ENCODE measurements around the gene MCTS1.
A peak's percentile ranks its signal among the peaks of the same experiment; 100 is the strongest.

The MCTS1 gene

GRCh38 chrX:120614816-120615215 is 10.9 kb downstream of the MCTS1 start:
- TF ChIP-seq CTCF (IDR thresholded peaks at IDR 0.05; ENCODE audit: unreplicated experiment in 3 of 3), result no peak
- Mint-ChIP-seq H3K4me3 (no peak overlapping the region), H3K9me3 (no peaks in the 10 kb centered on the region), H3K27me3 (ENCODE audit: low read depth) (no peaks in the 10 kb centered on the region), H3K36me3 (ENCODE audit: low read depth) (peaks cover 24% of the 10 kb centered on the region), H3K4me1 (no peaks in the 10 kb centered on the region), H3K27ac (no peak overlapping the region)

- H3K4me1 Mint-ChIP-seq, result no peaks in the 10 kb centered on the region
- no peaks in the 10 kb centered on the region for H3K27me3 Mint-ChIP-seq (ENCODE audit: low read depth)
- no peak overlapping the region for H3K27ac Mint-ChIP-seq
- H3K36me3 Mint-ChIP-seq (ENCODE audit: low read depth), result peaks cover 13% of the 10 kb centered on the region
- no peak for TF ChIP-seq CTCF (IDR thresholded peaks at IDR 0.05; ENCODE audit: unreplicated experiment in 3 of 3)
- H3K9me3 Mint-ChIP-seq, result no peaks in the 10 kb centered on the region
- H3K4me3 Mint-ChIP-seq, result no peak overlapping the region
Observed at GRCh38 chrX:120617996-120618630, 14.2 kb downstream of the MCTS1 start.

- Mint-ChIP-seq H3K9me3 (no peaks in the 10 kb centered on the region), H3K4me1 (no peaks in the 10 kb centered on the region), H3K36me3 (ENCODE audit: low read depth) (no peaks in the 10 kb centered on the region), H3K4me3 (no peak overlapping the region), H3K27ac (no peak overlapping the region), H3K27me3 (ENCODE audit: low read depth) (no peaks in the 10 kb centered on the region)
- no peak for TF ChIP-seq CTCF (IDR thresholded peaks at IDR 0.05; ENCODE audit: unreplicated experiment in 3 of 3)
Observed at GRCh38 chrX:120625371-120625770, 21.5 kb downstream of the MCTS1 start.

- no peaks in the 10 kb centered on the region for H3K27me3 Mint-ChIP-seq (ENCODE audit: low read depth)
- peak within 1 kb of the TSS; percentile 85 to 92 (median 91) for H3K4me3 Mint-ChIP-seq
- TF ChIP-seq CTCF (IDR thresholded peaks at IDR 0.05; ENCODE audit: unreplicated experiment in 3 of 3), result no peak
- H3K36me3 Mint-ChIP-seq (ENCODE audit: low read depth), result no peaks in the 10 kb centered on the region
- H3K27ac Mint-ChIP-seq, result peak within 1 kb of the TSS; percentile 71 to 97 (median 88)
- H3K4me1 Mint-ChIP-seq, result no peaks in the 10 kb centered on the region
- no peaks in the 10 kb centered on the region for H3K9me3 Mint-ChIP-seq
Observed at GRCh38 chrX:120629667-120630537, 26.0 kb downstream of the MCTS1 start, which contains the start of gene C1GALT1C1. C1GALT1C1 (minus strand) TSS chrX:120630054; CDS start chrX:120627166, 2,888 bp downstream.

GRCh38 chrX:120638619-120639018 is 34.7 kb downstream of the MCTS1 start:
- Mint-ChIP-seq H3K27me3 (ENCODE audit: low read depth) (no peaks in the 10 kb centered on the region), H3K27ac (no peak overlapping the region), H3K9me3 (no peaks in the 10 kb centered on the region), H3K4me3 (no peak overlapping the region), H3K4me1 (no peaks in the 10 kb centered on the region), H3K36me3 (ENCODE audit: low read depth) (no peaks in the 10 kb centered on the region)
- TF ChIP-seq CTCF (IDR thresholded peaks at IDR 0.05; ENCODE audit: unreplicated experiment in 3 of 3), result no peak

Measured in nephron (organoid).